Astrocyte of the spinal cord (primary cell): Measurements from ENCODE around the gene MGLL.

Experiments used
- DNase-seq: peaks from one replicate; pipeline ENCODE4 v3.0.0; 2011; ENCODE audit warnings: low read depth, low spot score
- H3K4me3 ChIP-seq: 2 replicates; pipeline ENCODE4 v1.5.1; 2011; ENCODE audit warnings: low read depth, mild to moderate bottlenecking, low read length, moderate library complexity
- CTCF ChIP-seq: IDR thresholded peaks from 2 replicates; pipeline ENCODE4 v1.5.1; 2012; ENCODE audit warnings: low read depth, mild to moderate bottlenecking, low read length, inconsistent platforms
- in situ Hi-C: cut with HindIII; loops from 2 replicates; pipeline ENCODE4 v1.10.0; 2017; ENCODE audit warnings: low sequenced_read_pairs

Gene MGLL

DNA sequence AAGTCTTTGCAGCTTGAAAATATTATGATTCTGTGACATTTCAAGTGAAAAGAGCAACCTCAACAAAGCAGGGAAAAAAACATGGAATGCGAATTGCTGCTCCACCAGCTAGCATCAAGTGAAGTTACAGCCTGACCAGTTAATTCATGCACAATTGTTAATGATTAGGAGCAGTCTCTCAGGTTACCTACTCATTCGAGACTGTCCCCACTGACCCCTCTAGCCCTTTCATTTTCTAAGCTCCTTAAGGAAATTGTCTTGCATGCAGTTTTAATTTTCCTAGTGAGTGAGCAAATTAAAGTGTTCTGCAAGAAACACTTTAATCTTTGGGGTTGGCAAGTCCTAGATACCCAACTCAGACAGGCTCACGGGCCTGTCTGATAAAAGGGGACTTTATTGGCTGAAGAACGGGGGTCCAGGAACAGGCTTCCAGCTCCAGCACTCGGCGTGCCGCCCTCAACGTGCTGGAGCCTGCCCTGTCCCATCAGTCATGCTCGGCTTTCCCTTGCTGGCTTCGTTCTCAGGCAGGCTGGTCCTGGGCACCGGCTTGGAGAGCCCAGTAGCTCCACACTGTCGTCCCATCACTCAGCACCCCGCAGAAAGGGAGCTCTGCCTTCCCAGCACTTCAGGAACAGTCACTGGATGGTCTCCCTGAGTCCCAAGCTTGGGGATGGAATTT, 175.0 kb downstream of the MGLL start:
- no peak for TF ChIP-seq CTCF
- in situ Hi-C loops = no loop called here
- no peak overlapping the region for H3K4me3 ChIP-seq
- DNase-seq = no peak

DNA sequence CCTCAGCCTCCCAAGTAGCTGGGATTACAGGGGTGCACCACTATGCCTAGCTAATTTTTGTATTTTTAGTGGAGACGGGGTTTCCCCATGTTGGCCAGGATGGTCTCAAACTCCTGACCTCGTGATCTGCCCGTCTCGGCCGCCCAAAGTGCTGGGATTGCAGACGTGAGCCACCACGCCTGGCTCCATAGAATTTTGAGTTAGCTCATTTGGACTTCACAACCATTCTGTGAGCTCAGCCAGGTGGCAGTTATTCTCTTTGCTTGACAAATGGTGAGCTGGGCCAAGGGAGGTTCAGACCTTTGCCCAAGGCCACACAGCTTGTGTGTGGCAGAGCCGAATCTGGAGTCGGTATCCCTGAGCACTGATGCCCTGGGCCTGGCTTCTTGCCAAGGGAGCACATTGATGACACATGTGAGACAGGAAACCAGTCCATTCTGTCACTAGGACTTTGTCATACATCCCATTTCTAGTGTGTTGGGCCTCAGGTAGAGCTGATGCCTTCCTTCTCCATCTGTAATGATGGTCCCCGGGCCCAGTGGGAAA, 175.7 kb downstream of the MGLL start:
- DNase-seq = no peak
- H3K4me3 ChIP-seq = no peak overlapping the region
- in situ Hi-C loops = no loop called here
- no peak for TF ChIP-seq CTCF

DNA sequence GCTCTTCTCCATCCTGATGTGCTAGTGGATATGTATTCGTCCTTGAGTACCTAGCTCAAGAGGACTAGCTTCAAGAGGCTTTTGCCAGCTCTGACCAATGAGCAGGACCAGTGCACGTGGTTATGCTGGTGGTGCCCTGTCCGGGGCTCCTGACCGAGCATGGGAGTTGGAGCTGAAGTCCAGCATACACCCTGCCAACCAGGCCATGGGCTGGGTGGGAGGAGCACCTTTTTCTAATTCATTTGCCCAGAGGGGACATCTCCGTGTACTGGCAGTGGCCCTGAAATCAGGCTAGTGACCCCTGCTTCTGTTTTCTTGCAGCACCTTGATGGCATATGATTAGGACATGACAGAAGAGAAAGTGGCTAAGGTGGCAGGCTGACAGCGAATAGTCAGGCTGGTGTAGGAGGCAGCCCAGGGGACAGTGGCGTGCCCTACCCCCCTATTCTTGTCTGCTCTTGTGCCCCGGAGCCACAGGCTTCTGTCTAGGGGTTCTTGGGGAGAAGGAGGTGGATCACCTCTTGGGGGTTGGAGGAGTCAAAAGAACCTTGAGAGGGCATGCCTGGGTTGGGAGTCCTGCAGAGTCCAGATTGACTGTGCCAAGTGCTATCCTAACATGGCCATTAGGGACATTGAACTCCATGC, 176.8 kb downstream of the MGLL start:
- no peak for DNase-seq
- no peak overlapping the region for H3K4me3 ChIP-seq
- no peak for TF ChIP-seq CTCF
- in situ Hi-C loops = no loop called here

- DNase-seq = no peak
- in situ Hi-C loops = no loop called here
- no peak for TF ChIP-seq CTCF
- H3K4me3 ChIP-seq = no peak overlapping the region
Observed at GRCh38 chr3:127644641-127645370, 177.5 kb downstream of the MGLL start.

DNA sequence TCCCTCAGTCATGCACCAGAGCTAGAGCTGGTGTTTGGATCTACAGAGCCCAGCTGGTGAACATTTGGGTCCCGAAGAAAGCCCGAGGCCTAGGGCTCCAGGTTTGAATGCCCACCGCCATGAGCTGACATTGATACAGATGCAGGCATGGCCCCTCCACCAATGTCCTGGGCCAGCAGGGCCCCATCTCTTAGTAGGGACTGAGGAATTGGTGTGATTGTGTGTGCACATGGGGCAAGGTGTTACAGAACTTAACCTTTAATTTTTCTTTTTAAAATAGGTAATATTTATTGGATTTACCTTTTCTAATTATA, 182.3 kb downstream of the MGLL start:
- no peak overlapping the region for H3K4me3 ChIP-seq
- in situ Hi-C loops = no loop called here
- TF ChIP-seq CTCF = no peak

GRCh38 chr3:127639173-127640041, 182.9 kb downstream of the MGLL start:
- H3K4me3 ChIP-seq = no peak overlapping the region
- no peak for DNase-seq
- no peak for TF ChIP-seq CTCF
- in situ Hi-C loops = no loop called here

More for the DNA sequence above, 182.3 kb downstream of the MGLL start:
- DNase-seq = no peak
